ENCODE data around the gene KIF5C.
A peak's percentile ranks its signal among the peaks of the same experiment; 100 is the strongest.
"Not testable (repeated sequence)": the region's sequence is repeated elsewhere in the genome, so short reads cannot be mapped to it uniquely, and the experiment has no call there.

The KIF5C gene

GRCh38 chr2:148959745-148960144 is 84.7 kb downstream of the KIF5C start:
- DNase-seq = no peak

- DNase-seq = no peak
Observed at GRCh38 chr2:148960483-148960882, 85.5 kb downstream of the KIF5C start.

- no peak for DNase-seq
Observed at GRCh38 chr2:148963461-148963860, 88.4 kb downstream of the KIF5C start.

- DNase-seq = no peak
Observed at GRCh38 chr2:148965623-148966437, 90.8 kb downstream of the KIF5C start.

GRCh38 chr2:148966438-148966758 is 91.4 kb downstream of the KIF5C start:
- no peak for DNase-seq

GRCh38 chr2:148967056-148967455 is 92.0 kb downstream of the KIF5C start:
- no peak for DNase-seq

- peak in 2 of 56 donors; percentile 12 to 19 for DNase-seq
Observed at GRCh38 chr2:148967578-148967977, 92.6 kb downstream of the KIF5C start.

GRCh38 chr2:148968301-148968700 is 93.3 kb downstream of the KIF5C start:
- no peak for DNase-seq

- no peak for DNase-seq
Observed at GRCh38 chr2:148968776-148969319, 93.8 kb downstream of the KIF5C start.

- no peak for DNase-seq
Observed at GRCh38 chr2:148969659-148970061, 94.6 kb downstream of the KIF5C start.

GRCh38 chr2:148970385-148970784 is 95.4 kb downstream of the KIF5C start:
- DNase-seq = no peak

GRCh38 chr2:148971547-148971946 is 96.5 kb downstream of the KIF5C start:
- DNase-seq = no peak

GRCh38 chr2:148974095-148974494 is 99.1 kb downstream of the KIF5C start:
- DNase-seq = no peak

GRCh38 chr2:148978026-148978685 is 103.1 kb downstream of the KIF5C start:
- DNase-seq = peak in 4 of 56 donors; percentile 4 to 44 (median 16)

GRCh38 chr2:148978706-148979105 is 103.7 kb downstream of the KIF5C start:
- no peak for DNase-seq

GRCh38 chr2:148979164-148979918 is 104.3 kb downstream of the KIF5C start:
- DNase-seq = no peak

- no peak for DNase-seq
Observed at GRCh38 chr2:148979919-148980277, 104.9 kb downstream of the KIF5C start.

GRCh38 chr2:148980496-148980895 is 105.5 kb downstream of the KIF5C start:
- DNase-seq = not testable (repeated sequence)

- peak in 1 of 56 donors; percentile 9 for DNase-seq
Observed at GRCh38 chr2:148981324-148981723, 106.3 kb downstream of the KIF5C start.

- no peak for DNase-seq
Observed at GRCh38 chr2:148981781-148982180, 106.8 kb downstream of the KIF5C start.

GRCh38 chr2:148982282-148982681 is 107.3 kb downstream of the KIF5C start:
- peak in 2 of 56 donors; percentile 5 to 12 for DNase-seq

- DNase-seq = no peak
Observed at GRCh38 chr2:148983896-148984295, 108.9 kb downstream of the KIF5C start.
